Heart left ventricle (tissue), 16 donors: Measurements from ENCODE around the gene ZNF579. TPM values are rescaled to one million over a fixed set of nuclear protein-coding genes. Genes with fewer than 3 reads are reported as not detected.

Source experiments
- ATAC-seq, 4 donors: fragments of 200-7000 bp; cut with Tn5 transposase; one replicate each; pipeline ENCODE4 v1.9.1; 2020 to 2022; ENCODE audit warnings: moderate library complexity in 4 of 4, mild to moderate bottlenecking in 3 of 4, moderate number of reproducible peaks in 1 of 4
- DNase-seq, 5 donors: peaks; one replicate each; pipeline ENCODE4 v3.0.0-alpha.2; 2020
- H3K27ac ChIP-seq, 12 donors: fragments of 200-600 bp; sonication (generic) in 4 of 12; one replicate each; pipeline versions ENCODE4 v1.5.0 to v1.8.0; 2016 to 2022; ENCODE audit warnings: mild to moderate bottlenecking in 2 of 12
- H3K27me3 ChIP-seq, 9 donors: fragments of 200-600 bp; sonication (generic) in 2 of 9; one replicate each; pipeline versions ENCODE4 v1.5.1 to v1.8.0; 2016 to 2022; ENCODE audit warnings: mild to moderate bottlenecking in 3 of 9
- H3K36me3 ChIP-seq, 9 donors: fragments of 200-600 bp; sonication (generic) in 2 of 9; one replicate each; pipeline versions ENCODE4 v1.5.0 to v1.8.0; 2018 to 2022; ENCODE audit warnings: mild to moderate bottlenecking in 2 of 9
- H3K4me1 ChIP-seq, 12 donors: fragments of 200-600 bp; sonication (generic) in 4 of 12; one replicate each; pipeline versions ENCODE4 v1.5.0 to v1.8.0; 2016 to 2022; ENCODE audit warnings: mild to moderate bottlenecking in 3 of 12
- H3K4me3 ChIP-seq, 12 donors: fragments of 200-600 bp; sonication (generic) in 4 of 12; one replicate each; pipeline versions ENCODE4 v1.5.0 to v1.8.0; 2017 to 2022; ENCODE audit warnings: mild to moderate bottlenecking in 9 of 12, moderate library complexity in 4 of 12
- H3K9me3 ChIP-seq, 12 donors: fragments of 200-600 bp; sonication (generic) in 4 of 12; one replicate each; pipeline versions ENCODE4 v1.5.0 to v1.8.0; 2016 to 2022; ENCODE audit warnings: mild to moderate bottlenecking in 1 of 12
- CTCF ChIP-seq, 12 donors: fragments of 200-600 bp; sonication (generic) in 4 of 12; IDR thresholded peaks; one replicate each; pipeline versions ENCODE4 v1.5.0 to v1.8.0; 2018 to 2022; ENCODE audit warnings: antibody characterized with exemption in 12 of 12, mild to moderate bottlenecking in 5 of 12
- POLR2A ChIP-seq, 2 donors: fragments of 450-650 bp; IDR thresholded peaks; one replicate each; pipeline ENCODE4 v1.6.1; 2017; ENCODE audit warnings: antibody characterized with exemption in 2 of 2, mild to moderate bottlenecking in 2 of 2, moderate library complexity in 2 of 2
- WGBS, 4 donors: extraction: QIAGEN DNeasy Blood & Tissue Kit in 2 of 4; methylation state at CpG; one replicate each; pipeline versions ENCODE4 v1.1.5 to v1.1.7; 2013 to 2018; 5-methylcytosine and 5-hydroxymethylcytosine counted together
- intact Hi-C, 10 donors: fragments of 100-400 bp; cut with DNase I; formaldehyde crosslinking; loops; one replicate each; pipeline versions ENCODE4 v1.11.1 to v1.14.2; 2022
- polyA plus RNA-seq, 2 donors: library from polyadenylated mRNA; stranded (reverse); fragments of 200-250 nt; gene quantifications; one replicate each; pipeline ENCODE4 v1.2.3, GENCODE V29; 2013
- total RNA-seq, 9 donors: library from RNA; depleted of rRNA in 2 of 9; stranded (reverse); fragments of >200 nt in 2 of 9; fragmentation: NEBNext Ultra II Directional in 3 of 9; extraction: Animal tissue kit (Norgen Biotek cat#: 25700) in 3 of 9; gene quantifications; one replicate each; pipeline versions ENCODE4 v1.1.0 to v1.2.4, GENCODE V29; 2016 to 2023
- donor health status: ischemic (EF 13 %, LVEDD 7.1; RV severe dilation, severe dysfunction).
- donor health status: healthy with polysubstance abuse.
- donor health status: DM: no; HTN: yes; CAD: no.
- donor health status: DM: no; HTN: no; CAD: no.
- donor health status: ischemic (EF 25% LVEDD 6.9; RV normal size, moderate dysfunction).
- donor health status: ischemic (EF 25% LVEDD 5.7; RV mildly dilated, moderate dysfunction).
- donor health status: healthy.
- donor health status: DM: yes; HTN: yes; CAD: no.
- donor health status: ischemic (EF 35%, LVEDD 5.7; RV mildly dilated, moderate dysfunction).
- donor health status: nonischemic (EF 11% LVEDD 7.7; RV severe dilation, severe dysfunction).
- donor health status: DM: yes; HTN: yes; CAD: no.
- donor health status: PGD.
- donor health status: ischemic (EF 29% LVEDD 5.4; RV normal size, mild dysfunction).
- donor health status: nonischemic (EF 23%, LVEDD 6.1; RV moderate dilation, normal function).

Gene ZNF579
- total and polyA plus RNA-seq, 11 donors = 5.4 to 13.9 (median 9.8) TPM

GRCh38 chr19:55611300-55611982 is 30.8 kb upstream of the ZNF579 start:
- no peaks in the 10 kb centered on the region for H3K27me3 ChIP-seq
- 53 to 55% (median 53%) methylated on average over 15 of the region's 15 CpGs for WGBS, 4 donors
- peak in 1 of 5 donors; percentile 53 for DNase-seq
- no peaks in the 10 kb centered on the region for H3K9me3 ChIP-seq
- intact Hi-C loops = no loop called here
- H3K4me3 ChIP-seq = peak overlapping the region in 3 of 12 donors; percentile 4 to 24 (median 18)
- H3K4me1 ChIP-seq = peaks cover 0 to 50% (median 31%) of the 10 kb centered on the region in 12 donors
- peaks cover 0 to 46% (median 29%) of the 10 kb centered on the region in 9 donors for H3K36me3 ChIP-seq
- no peak for TF ChIP-seq POLR2A (IDR thresholded peaks at IDR 0.05)
- TF ChIP-seq CTCF (IDR thresholded peaks at IDR 0.05) = no peak
- peak overlapping the region; percentile 38 to 93 (median 77) for H3K27ac ChIP-seq
- peak; percentile 74 to 89 (median 82) for ATAC-seq

GRCh38 chr19:55609326-55609725 is 28.7 kb upstream of the ZNF579 start:
- H3K27ac ChIP-seq = peak overlapping the region in 1 of 12 donors; percentile 2
- peaks cover 0 to 61% (median 41%) of the 10 kb centered on the region in 12 donors for H3K4me1 ChIP-seq
- DNase-seq (no peak), ATAC-seq (no peak)
- TF ChIP-seq CTCF (IDR thresholded peaks at IDR 0.05) (no peak), POLR2A (IDR thresholded peaks at IDR 0.05) (no peak)
- H3K9me3 ChIP-seq = no peaks in the 10 kb centered on the region
- intact Hi-C loops = loop anchor here in 4 of 10 donors (5.0 to 10.0 kb wide), 3 partner anchors 92 to 465 kb away; partner anchors contain the start of genes BRSK1 (in 1 of the 4), HSPBP1 (in 1 of the 4) and TNNT1 (in 1 of the 4)
- peaks cover 0 to 27% (median 15%) of the 10 kb centered on the region in 9 donors for H3K36me3 ChIP-seq
- no peak overlapping the region for H3K4me3 ChIP-seq
- H3K27me3 ChIP-seq = no peaks in the 10 kb centered on the region
- 93 to 95% (median 93%) methylated on average over 5 of the region's 5 CpGs for WGBS, 4 donors

- no peak for ATAC-seq
- DNase-seq = no peak
- H3K9me3 ChIP-seq = no peaks in the 10 kb centered on the region
- 66 to 75% (median 71%) methylated on average over 9 of the region's 9 CpGs for WGBS, 4 donors
- intact Hi-C loops = loop anchor here in 5 of 10 donors (1.0 to 10.0 kb wide), 6 partner anchors 16 to 462 kb away; partner anchors contain the start of genes BRSK1 (in 1 of the 5), HSPBP1 (in 1 of the 5) and TNNT1 (in 1 of the 5)
- H3K4me3 ChIP-seq = peak overlapping the region in 11 of 12 donors; percentile 72 to 96 (median 79)
- H3K4me1 ChIP-seq = peaks cover 0 to 52% (median 36%) of the 10 kb centered on the region in 12 donors
- peaks cover 0 to 26% (median 13%) of the 10 kb centered on the region in 9 donors for H3K36me3 ChIP-seq
- peak overlapping the region in 10 of 12 donors; percentile 90 to 98 (median 96) for H3K27ac ChIP-seq
- TF ChIP-seq CTCF (IDR thresholded peaks at IDR 0.05) (no peak), POLR2A (IDR thresholded peaks at IDR 0.05) (no peak)
- no peaks in the 10 kb centered on the region for H3K27me3 ChIP-seq
These were observed 26.2 kb upstream of the ZNF579 start for GRCh38 chr19:55606817-55607216.

GRCh38 chr19:55606471-55606787 is 25.8 kb upstream of the ZNF579 start:
- Histone ChIP-seq H3K4me3 (peak overlapping the region in 11 of 12 donors; percentile 72 to 96 (median 79)), H3K9me3 (no peaks in the 10 kb centered on the region), H3K36me3 (peaks cover 0 to 26% (median 13%) of the 10 kb centered on the region in 9 donors), H3K27me3 (no peaks in the 10 kb centered on the region), H3K27ac (peak overlapping the region in 11 of 12 donors; percentile 90 to 98 (median 97)), H3K4me1 (peaks cover 0 to 49% (median 32%) of the 10 kb centered on the region in 12 donors)
- peak in 1 of 12 donors; percentile 5 for TF ChIP-seq CTCF (IDR thresholded peaks at IDR 0.05)
- TF ChIP-seq POLR2A (IDR thresholded peaks at IDR 0.05) = no peak
- no peak for DNase-seq
- ATAC-seq = no peak
- intact Hi-C loops = loop anchor here in 5 of 10 donors (1.0 to 10.0 kb wide), 6 partner anchors 16 to 462 kb away; partner anchors contain the start of genes BRSK1 (in 1 of the 5), HSPBP1 (in 1 of the 5) and TNNT1 (in 1 of the 5)
- whole genome bisulfite sequencing, 4 donors = 18 to 20% (median 20%) methylated on average over 12 of the region's 12 CpGs
